DOHH2 (cell line): ENCODE data around the gene LSP1.
"Not testable (repeated sequence)": the region's sequence is repeated elsewhere in the genome, so short reads cannot be mapped to it uniquely, and the experiment has no call there.

Source experiments
- H3F3A ChIP-seq: fragments of 200-600 bp; sonication (generic), shearing (Covaris generic); 2 replicates; pipeline ENCODE4 v1.6.0; 2016; ENCODE audit warnings: antibody characterized with exemption, mild to moderate bottlenecking; ENCODE audit not compliant: control insufficient read depth, insufficient read depth
- H3K27ac ChIP-seq: fragments of 200-600 bp; sonication (generic); 2 replicates; pipeline ENCODE4 v1.5.1; 2014; ENCODE audit warnings: low read depth, mild to moderate bottlenecking, low read length, moderate library complexity
- H3K27me3 ChIP-seq: fragments of 200-600 bp; sonication (generic); 2 replicates; pipeline ENCODE4 v1.6.1; 2014; ENCODE audit warnings: mild to moderate bottlenecking, low read length, mixed read lengths; ENCODE audit not compliant: control insufficient read depth
- H3K36me3 ChIP-seq: fragments of 200-600 bp; sonication (generic); 2 replicates; pipeline ENCODE4 v1.6.1; 2014; ENCODE audit warnings: mild to moderate bottlenecking, low read length, moderate library complexity, mixed read lengths; ENCODE audit not compliant: control insufficient read depth
- H3K4me1 ChIP-seq: fragments of 200-600 bp; sonication (generic); 2 replicates; pipeline ENCODE4 v1.6.1; 2014; ENCODE audit warnings: mild to moderate bottlenecking, low read length, mixed read lengths; ENCODE audit not compliant: control insufficient read depth
- H3K4me2 ChIP-seq: fragments of 200-600 bp; sonication (generic); 2 replicates; pipeline ENCODE4 v1.6.0; 2014; ENCODE audit warnings: mild to moderate bottlenecking, low read length, moderate library complexity
- H3K4me3 ChIP-seq: fragments of 200-600 bp; sonication (generic); 2 replicates; pipeline ENCODE4 v1.5.1; 2014; ENCODE audit warnings: mild to moderate bottlenecking, low read length, mixed read lengths
- H3K79me2 ChIP-seq: fragments of 200-600 bp; sonication (generic); 2 replicates; pipeline ENCODE4 v1.6.1; 2014; ENCODE audit warnings: mild to moderate bottlenecking, low read length, mixed read lengths; ENCODE audit not compliant: control insufficient read depth
- H3K9me2 ChIP-seq: fragments of 200-600 bp; sonication (generic); replicated peaks from 2 replicates; pipeline ENCODE4 v1.6.1; 2014; ENCODE audit warnings: mild to moderate bottlenecking, low read length, mixed read lengths; ENCODE audit not compliant: control insufficient read depth
- H3K9me3 ChIP-seq: fragments of 200-600 bp; sonication (generic); 2 replicates; pipeline ENCODE4 v1.6.1; 2014; ENCODE audit warnings: antibody characterized with exemption, low read length, mixed read lengths; ENCODE audit not compliant: control insufficient read depth, insufficient read depth
- H4K20me1 ChIP-seq: fragments of 200-600 bp; sonication (generic); 2 replicates; pipeline ENCODE4 v1.6.0; 2014; ENCODE audit warnings: low read depth, mild to moderate bottlenecking, antibody characterized with exemption, low read length, moderate library complexity; ENCODE audit not compliant: control insufficient read depth, insufficient read depth
- EZH2phosphoT487 ChIP-seq: fragments of 200-600 bp; sonication (generic); IDR thresholded peaks from 2 replicates; pipeline ENCODE4 v1.6.1; 2017; ENCODE audit warnings: borderline replicate concordance, mild to moderate bottlenecking, antibody characterized with exemption, low read length, moderate library complexity, mixed read lengths
- TF ChIP-seq, protein P1 (sequence below): fragments of 200-600 bp; sonication (generic); IDR thresholded peaks from one replicate; pipeline ENCODE4 v1.5.1; 2014; ENCODE audit warnings: antibody characterized with exemption, mild to moderate bottlenecking, low read depth, low read length; ENCODE audit not compliant: poor library complexity, severe bottlenecking

The LSP1 gene

DNA sequence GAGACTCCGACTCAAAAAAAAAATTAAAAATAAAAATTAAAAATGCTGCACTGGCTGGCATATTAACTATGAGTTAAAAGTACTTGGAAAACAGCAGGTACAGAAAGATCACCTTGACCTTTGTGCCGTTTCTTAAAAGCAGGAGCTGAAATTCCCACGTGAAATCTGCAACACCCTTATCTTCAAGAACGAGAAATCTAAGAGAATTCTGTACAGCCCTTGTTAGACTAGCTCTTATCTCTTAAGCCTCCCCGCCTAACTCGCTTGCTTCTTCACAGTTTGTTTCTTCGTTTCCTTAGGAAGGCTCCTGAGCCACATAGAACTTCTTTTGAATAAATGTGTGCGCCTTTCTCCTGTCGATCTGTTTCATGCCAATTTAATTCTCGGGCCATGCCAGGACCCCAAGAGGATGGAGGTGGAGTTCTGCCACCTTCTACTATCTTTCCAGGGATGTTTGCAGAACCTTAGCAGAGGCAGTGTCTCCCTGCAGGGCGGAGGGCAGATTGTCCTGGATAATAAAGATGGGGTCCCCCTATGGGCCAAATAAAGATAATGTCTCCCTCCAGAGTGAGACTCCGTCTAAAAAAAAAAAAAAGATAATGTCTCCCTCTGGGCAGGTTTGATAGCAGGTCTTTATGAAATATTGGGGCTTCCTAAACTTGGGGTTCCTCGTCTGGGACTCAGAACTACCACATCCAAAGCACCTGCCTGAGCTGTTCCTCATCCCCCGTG is 45.5 kb upstream of the LSP1 start:
- H3K9me3 ChIP-seq, result no peaks in the 10 kb centered on the region
- H3F3A ChIP-seq, result no peaks in the 10 kb centered on the region
- no peaks in the 10 kb centered on the region for H3K36me3 ChIP-seq
- no peaks in the 10 kb centered on the region for H3K9me2 ChIP-seq
- 0 out of 2 replicates have a peak, but pooled peaks cover 4% of the 10 kb centered on the region for H3K27me3 ChIP-seq
- H4K20me1 ChIP-seq, result no peaks in the 10 kb centered on the region
- no peak overlapping the region for H3K4me3 ChIP-seq
- H3K79me2 ChIP-seq, result no peaks in the 10 kb centered on the region
- H3K27ac ChIP-seq, result no peak overlapping the region
- TF ChIP-seq EZH2phosphoT487, result no peak
- TF ChIP-seq, protein P1, sequence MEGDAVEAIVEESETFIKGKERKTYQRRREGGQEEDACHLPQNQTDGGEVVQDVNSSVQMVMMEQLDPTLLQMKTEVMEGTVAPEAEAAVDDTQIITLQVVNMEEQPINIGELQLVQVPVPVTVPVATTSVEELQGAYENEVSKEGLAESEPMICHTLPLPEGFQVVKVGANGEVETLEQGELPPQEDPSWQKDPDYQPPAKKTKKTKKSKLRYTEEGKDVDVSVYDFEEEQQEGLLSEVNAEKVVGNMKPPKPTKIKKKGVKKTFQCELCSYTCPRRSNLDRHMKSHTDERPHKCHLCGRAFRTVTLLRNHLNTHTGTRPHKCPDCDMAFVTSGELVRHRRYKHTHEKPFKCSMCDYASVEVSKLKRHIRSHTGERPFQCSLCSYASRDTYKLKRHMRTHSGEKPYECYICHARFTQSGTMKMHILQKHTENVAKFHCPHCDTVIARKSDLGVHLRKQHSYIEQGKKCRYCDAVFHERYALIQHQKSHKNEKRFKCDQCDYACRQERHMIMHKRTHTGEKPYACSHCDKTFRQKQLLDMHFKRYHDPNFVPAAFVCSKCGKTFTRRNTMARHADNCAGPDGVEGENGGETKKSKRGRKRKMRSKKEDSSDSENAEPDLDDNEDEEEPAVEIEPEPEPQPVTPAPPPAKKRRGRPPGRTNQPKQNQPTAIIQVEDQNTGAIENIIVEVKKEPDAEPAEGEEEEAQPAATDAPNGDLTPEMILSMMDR, result peak; percentile 22
- no peaks in the 10 kb centered on the region for H3K4me1 ChIP-seq
- no peak overlapping the region for H3K4me2 ChIP-seq

DNA sequence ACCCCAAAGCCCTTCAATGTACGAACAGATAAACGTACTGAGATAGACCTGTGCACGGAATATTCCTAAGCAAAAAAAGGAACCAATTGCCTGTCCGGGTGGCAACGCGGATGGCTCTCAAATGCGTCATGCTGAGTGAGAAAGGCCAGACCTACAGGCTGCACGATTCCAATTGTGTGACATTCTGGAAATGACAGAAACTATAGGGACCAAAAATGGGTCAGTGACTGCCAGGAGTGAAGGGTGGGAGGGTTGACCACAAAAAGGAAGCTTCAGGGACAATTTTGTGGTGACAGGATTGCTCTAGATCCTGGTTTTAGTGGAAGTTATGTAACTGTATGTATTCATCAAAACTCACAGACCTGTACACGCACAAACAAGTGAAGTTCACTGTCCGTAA is 42.1 kb upstream of the LSP1 start:
- Histone ChIP-seq H3K36me3 (no peaks in the 10 kb centered on the region), H3K9me2 (no peaks in the 10 kb centered on the region), H3K4me3 (no peak overlapping the region), H3K4me1 (no peaks in the 10 kb centered on the region), H3K27ac (no peak overlapping the region), H4K20me1 (no peaks in the 10 kb centered on the region), H3K79me2 (no peaks in the 10 kb centered on the region), H3K27me3 (no peaks in the 10 kb centered on the region), H3K9me3 (no peaks in the 10 kb centered on the region), H3K4me2 (no peak overlapping the region), H3F3A (no peaks in the 10 kb centered on the region)
- TF ChIP-seq, protein P1, result no peak
- no peak for TF ChIP-seq EZH2phosphoT487

DNA sequence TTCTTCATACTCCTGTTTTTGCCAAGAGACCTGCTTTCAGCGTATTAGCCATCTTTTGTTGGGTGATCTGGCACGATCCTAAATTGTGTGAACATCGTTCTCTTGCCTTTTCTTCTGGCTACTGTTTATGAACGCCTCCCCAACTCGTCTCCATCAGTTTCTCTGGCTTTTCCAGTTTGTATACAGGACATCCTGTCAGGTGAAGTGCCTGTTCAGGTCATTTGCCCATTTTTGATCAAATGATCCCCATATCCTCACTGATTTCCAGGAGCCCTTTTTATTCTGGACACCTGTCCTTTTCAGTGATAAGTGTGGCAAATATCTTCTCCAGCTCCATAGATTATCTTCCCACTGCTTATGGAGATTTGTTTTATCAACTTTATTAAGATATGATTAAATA is 40.6 kb upstream of the LSP1 start:
- no peaks in the 10 kb centered on the region for H3K9me3 ChIP-seq
- H3K9me2 ChIP-seq, result no peaks in the 10 kb centered on the region
- no peak overlapping the region for H3K27ac ChIP-seq
- TF ChIP-seq, protein P1, result no peak
- no peak for TF ChIP-seq EZH2phosphoT487
- H3K4me1 ChIP-seq, result no peaks in the 10 kb centered on the region
- peaks cover 1% of the 10 kb centered on the region; the same call in 1 of the 2 replicates for H3K27me3 ChIP-seq
- no peaks in the 10 kb centered on the region for H3K79me2 ChIP-seq
- no peak overlapping the region for H3K4me3 ChIP-seq
- no peak overlapping the region for H3K4me2 ChIP-seq
- H3K36me3 ChIP-seq, result no peaks in the 10 kb centered on the region
- H4K20me1 ChIP-seq, result no peaks in the 10 kb centered on the region
- no peaks in the 10 kb centered on the region for H3F3A ChIP-seq

DNA sequence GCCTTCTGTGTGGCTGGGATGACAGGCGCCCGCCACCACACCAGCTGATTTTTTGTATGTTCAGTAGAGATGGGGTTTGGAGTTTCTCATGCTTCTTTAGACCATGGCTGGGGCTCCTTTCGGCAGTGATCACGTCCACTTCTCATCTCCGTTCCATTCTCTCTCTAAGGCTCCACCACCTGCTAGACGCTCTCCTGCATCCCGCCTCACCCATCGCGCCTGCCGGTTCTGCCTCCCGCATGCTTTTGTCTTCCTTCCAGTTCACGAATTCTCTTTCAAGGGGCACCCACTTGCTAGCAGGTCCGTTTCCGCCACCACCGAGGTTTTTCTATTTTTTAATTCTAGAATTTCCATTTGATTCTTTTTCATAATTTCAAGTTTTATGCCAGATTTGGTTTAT is 40.1 kb upstream of the LSP1 start:
- TF ChIP-seq, protein P1, result no peak
- TF ChIP-seq EZH2phosphoT487, result no peak
- Histone ChIP-seq H3K4me1 (no peaks in the 10 kb centered on the region), H3K4me2 (no peak overlapping the region), H3F3A (no peaks in the 10 kb centered on the region), H3K27me3 (peaks cover 4% of the 10 kb centered on the region; the same call in 1 of the 2 replicates), H4K20me1 (no peaks in the 10 kb centered on the region), H3K27ac (no peak overlapping the region), H3K79me2 (no peaks in the 10 kb centered on the region), H3K36me3 (no peaks in the 10 kb centered on the region), H3K9me2 (no peaks in the 10 kb centered on the region), H3K9me3 (no peaks in the 10 kb centered on the region), H3K4me3 (no peak overlapping the region)

DNA sequence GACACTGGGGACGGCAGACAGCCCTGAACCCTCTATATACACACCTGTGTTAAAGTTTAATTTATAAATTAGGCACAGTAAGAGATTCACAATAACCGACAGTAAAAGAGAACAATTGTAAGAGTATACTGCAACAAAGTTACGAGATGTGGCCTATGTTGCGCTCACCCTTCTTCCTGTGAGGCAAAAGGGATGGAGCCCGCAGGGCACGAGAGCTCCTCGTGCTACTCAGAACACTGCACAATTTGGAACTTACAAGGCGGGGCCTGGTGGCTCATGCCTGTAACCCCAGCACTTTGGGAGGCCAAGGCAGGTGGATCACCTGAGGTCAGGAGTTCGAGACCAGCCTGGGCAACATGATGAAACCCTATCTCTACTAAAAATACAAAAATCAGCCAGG is 39.5 kb upstream of the LSP1 start:
- not testable (repeated sequence) for H3F3A ChIP-seq, H3K27me3 ChIP-seq, H3K79me2 ChIP-seq, H4K20me1 ChIP-seq, H3K4me2 ChIP-seq, H3K4me1 ChIP-seq, H3K4me3 ChIP-seq, H3K27ac ChIP-seq, H3K36me3 ChIP-seq, H3K9me3 ChIP-seq, H3K9me2 ChIP-seq
